NCI-H2171 treated with DMSO at 0.1 percent for 48 hours (cell line): Measurements from ENCODE around the gene GNAI2.
"Not testable (repeated sequence)": the region's sequence is repeated elsewhere in the genome, so short reads cannot be mapped to it uniquely, and the experiment has no call there.

ENCODE experiments used
- DNase-seq: peaks from one replicate; lab custom pipeline; 2025; lab: John Stamatoyannopoulos, UW

The GNAI2 gene

DNA sequence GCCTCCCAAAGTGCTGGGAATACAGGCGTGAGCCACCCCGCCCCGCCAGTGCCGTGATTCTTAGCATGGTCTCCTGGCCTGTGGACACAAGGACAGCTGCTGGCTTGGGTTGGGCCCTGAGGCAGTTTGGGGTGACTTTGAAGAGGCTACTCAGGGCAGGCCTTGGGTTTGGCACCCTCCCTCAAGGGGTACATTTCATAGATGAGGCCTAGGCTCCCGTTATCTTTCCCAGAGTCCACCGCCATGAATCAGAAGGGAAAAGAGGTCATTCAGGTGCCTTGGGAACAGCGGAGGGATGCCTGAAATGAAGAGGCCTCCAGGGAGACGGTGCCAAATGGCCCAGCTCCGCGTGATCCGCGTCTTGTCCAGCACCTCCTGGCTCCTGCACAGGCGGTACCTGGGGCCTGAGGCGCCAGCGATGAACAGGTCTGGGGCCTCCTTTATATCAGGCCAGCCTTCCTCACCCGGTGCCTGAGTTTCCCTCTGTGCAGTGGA lies 9.3 kb downstream of the GNAI2 start:
- DNase-seq: no peak

DNA sequence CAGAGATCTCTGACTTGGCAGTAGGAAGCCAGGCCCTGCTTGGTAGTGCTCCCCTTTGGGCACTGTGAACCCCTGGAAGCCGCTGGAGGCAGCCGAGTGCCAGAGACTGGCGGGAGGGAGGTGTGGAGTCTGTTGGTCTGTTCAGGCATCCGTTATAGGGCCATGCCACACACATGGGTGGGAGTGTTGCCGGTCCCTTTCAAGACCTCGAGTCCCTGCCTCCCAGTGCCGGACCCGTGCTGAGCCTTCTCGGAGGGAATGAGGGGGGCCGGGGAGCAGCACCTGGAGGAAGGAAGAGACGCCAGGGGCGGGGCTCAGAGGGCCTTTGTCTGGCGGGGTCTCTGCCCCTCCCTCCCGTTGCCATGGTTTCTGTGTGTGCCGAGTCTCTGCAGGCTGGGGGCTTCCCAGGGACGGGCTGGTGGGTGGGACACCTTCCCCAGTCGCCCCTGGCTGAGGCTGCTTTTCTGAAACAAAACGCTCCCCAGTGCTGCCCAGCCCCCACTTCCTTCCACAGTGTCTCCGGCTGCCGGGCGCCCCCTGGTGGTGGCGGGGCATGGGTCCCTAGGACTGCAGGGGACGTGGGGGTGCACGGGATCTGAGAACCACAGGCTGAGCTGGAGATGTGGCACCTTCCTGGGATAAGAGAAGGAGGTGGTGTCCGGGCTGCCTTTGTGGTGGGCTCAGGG lies 10.0 kb downstream of the GNAI2 start:
- peak; percentile 63 for DNase-seq

DNA sequence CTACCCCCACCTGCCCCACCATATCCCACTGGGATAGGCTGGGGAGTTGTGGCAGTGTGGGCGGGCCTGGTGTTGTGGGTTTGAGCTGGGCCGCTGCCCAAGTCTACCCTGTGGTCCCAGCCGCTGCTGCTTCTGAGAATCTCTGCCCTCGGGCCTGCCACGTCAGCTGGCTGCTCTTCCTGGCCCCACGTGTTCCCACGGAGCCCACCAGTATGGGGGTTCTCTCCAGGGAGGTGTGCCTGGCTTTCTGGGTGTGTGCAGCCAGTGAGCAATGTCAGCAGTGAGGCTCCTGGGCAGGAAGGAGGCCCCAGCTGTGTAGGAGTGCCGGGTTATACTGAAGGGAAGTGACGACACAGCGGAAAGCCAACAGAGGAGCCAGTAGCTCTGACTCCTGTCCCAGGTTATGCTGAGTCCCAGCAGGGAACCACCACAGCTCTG lies 10.5 kb downstream of the GNAI2 start:
- no peak for DNase-seq

DNA sequence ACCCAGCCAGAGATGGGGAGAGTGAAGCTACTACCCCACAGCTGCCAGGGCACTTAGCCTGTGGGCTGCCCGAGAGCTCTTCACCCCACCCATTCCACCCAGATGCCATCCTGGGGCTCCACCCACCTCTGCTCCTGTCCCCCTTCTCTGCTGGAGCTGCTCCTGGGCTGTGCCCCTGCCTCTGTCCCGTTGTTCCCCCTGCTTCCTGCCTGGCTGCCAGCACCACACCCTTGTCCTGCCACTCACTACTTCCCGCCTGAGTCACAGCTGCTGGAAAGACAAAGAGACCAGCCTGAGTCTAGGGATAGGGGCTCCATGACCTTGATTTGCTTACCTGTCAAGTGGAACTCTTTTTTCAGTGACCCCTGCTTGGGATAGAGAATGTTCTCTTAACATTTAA lies 12.4 kb downstream of the GNAI2 start:
- DNase-seq: no peak

DNA sequence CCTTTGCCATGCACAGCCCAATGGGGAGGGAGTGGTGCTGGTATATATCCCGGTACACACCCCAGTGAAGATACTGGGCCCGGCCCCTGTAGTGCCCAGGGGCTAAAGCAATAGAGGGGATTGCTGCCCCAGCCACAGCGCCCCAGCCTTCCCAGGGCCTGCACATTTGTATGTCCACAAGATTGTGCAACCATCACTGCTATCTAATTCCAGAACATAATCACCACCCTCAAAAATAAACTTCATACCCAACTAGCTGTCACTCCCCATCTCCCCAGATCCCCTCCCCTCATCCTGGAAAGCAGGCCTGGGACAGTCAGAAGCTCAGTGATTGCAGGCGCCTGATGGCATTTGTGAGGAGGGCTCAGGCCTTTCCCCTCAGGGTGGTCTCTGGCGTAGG lies 13.5 kb downstream of the GNAI2 start:
- DNase-seq: no peak

DNA sequence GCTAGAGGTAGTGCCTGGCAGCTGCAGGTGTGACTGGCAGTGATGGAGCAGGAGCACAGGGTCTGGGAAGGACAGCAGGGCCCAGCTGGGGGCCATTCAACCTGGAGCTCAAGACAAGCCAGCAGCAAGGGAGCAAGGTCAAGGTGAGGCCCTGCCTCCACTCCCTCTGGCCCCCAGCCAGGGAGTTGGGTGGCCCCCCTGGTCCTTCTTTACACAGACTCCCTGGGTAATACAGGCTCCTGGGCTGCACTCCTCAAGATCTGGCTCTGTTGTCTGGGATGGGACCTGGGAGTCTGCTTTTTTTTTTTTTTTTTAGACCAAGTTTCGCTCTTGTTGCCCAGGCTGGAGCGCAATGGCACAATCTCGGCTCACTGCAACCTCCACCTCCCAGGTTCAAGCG lies 14.5 kb downstream of the GNAI2 start:
- DNase-seq: no peak

DNA sequence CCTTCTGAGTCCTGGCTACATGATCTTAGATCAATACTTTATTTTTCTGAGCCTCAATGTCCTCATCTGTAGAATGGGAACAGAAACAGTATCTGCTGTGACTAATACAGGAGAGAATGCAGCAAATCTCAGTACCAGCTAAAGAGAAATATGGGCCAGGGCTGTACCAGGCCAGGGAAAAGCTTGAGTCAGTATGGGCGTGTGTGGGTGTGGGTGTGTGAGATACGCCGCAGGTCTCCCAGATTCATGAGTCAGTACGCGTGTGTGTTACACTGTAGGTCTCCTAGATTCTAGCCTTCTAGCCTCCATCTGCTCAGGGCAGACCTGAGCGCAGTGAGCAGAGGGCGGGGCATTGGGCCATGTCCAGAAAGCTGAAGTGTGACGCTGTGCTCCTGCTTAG lies 15.2 kb downstream of the GNAI2 start:
- DNase-seq: no peak

DNA sequence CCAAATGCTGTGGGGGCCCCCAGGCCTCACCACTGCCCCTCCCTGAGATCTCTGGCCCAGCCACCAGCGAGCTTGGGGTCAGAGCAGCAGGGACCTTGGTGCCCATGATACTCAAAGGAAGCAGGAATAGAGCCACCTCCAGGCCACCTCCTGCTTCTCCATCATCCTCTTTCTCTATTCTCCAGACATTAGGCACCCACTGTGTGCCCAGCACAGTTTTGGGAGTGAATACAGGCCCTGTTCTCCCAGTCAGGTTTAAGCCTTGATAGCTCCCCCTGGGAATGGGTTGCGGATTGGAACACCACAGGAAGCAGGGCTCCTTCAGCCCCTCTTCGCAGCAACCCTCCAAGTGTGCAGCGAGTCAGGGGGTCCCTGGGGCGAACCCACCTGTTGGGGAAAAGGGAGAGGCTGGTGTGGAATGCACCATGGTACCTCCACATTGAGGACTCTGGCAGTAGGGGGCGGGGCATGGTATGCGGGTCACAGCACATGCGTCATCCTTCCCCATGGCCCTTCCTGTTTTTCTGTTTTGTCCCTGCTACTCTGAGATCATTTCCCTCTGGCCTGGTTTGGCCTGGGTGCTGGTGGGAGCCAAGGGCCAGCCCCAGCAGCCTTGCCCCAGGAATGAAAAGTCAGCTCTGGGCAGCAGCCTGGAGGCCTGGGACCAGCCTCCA lies 18.7 kb downstream of the GNAI2 start:
- no peak for DNase-seq

DNA sequence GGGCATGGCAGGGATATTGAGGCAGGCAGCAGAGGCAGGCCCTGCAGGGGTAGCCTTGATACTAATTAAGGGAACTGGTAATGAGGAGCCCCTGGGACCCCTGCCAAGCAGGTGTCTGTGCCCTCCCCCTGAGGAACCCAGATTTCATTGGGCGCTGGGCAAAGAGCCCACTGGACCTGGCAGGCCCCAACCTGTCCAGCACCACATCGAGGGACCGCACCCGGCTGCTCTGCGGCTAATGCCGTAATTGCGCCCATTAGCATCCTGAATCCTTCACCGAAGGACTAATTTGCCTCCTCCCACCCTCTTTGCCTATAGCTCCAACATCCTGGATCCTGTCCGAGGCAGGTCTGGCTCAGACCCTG lies 19.2 kb downstream of the GNAI2 start:
- DNase-seq: no peak

DNA sequence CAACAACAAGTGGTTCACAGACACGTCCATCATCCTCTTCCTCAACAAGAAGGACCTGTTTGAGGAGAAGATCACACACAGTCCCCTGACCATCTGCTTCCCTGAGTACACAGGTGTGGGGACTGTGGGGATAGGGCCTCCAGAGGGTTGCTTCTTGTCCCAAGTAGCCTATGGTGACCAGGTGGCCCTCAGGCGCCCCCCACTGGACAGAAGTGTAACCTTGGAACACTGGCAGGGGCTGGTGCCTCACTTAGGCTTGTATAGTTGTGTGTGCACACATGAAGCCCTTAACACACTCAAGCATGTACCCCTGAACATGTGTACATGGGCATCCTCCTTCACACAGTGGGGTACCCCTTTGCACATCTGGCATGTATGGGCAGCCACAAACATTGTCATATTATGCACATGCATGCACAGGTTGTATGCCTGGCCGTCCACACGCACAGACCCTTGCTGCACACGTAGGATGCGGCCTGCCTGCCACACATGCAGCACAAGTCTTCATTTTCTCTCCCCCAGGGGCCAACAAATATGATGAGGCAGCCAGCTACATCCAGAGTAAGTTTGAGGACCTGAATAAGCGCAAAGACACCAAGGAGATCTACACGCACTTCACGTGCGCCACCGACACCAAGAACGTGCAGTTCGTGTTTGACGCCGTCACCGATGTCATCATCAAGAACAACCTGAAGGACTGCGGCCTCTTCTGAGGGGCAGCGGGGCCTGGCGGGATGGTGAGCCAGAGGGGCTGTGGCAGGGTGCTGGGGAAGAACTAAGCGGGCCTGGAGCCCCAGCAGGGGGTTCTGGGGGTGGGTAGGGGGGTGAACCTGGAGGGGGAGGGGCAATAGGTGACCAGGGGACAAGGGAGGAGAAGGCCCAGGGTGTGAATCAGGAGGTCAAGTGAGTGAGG lies 21.2 kb downstream of the GNAI2 start:
- DNase-seq: no peak

DNA sequence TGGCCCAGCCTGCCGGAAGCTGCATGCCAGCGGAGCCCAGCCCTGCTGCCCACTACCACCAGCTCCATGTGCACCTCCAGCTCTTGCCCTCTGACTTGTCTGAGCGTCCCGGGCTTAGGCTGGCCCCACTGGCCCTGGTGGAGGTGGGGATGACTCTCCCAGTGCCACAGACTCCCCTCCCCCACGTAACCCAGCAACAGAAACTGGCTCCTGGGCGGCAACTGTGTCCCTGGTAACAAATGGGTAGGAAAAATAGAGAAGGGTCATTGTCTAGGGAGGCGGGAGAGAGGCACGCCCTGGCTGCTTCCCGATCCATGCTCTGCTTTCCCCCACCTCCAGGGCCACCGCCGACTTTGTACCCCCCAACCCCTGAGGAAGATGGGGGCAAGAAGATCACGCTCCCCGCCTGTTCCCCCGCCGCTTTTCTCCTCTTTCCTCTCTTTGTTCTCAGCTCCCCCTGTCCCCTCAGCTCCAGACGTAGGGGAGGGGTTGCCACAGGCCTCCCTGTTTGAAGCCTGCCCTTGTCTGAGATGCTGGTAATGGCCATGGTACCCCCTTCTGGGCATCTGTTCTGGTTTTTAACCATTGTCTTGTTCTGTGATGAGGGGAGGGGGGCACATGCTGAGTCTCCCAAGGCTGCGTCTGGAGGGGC lies 22.2 kb downstream of the GNAI2 start:
- DNase-seq: no peak

DNA sequence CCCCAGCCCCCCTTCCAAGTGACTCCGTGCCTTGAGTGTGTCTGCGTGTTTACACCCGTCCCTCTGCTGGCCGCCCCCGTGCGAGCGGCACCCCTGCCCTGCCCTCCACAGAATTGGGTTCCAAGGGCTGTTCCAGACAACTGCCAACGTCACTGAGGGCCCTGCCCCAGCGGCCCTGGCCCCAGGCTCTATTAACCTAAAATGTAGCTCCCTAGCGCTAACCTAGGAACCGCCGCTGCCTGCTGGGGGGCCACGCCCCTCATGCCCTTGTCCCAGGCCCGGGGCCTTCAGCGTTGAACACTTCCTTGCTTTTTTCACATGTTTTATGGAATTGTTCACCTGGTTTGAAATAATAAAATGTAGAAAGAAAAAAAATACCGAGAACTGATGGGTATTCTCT lies 23.0 kb downstream of the GNAI2 start:
- DNase-seq: no peak

DNA sequence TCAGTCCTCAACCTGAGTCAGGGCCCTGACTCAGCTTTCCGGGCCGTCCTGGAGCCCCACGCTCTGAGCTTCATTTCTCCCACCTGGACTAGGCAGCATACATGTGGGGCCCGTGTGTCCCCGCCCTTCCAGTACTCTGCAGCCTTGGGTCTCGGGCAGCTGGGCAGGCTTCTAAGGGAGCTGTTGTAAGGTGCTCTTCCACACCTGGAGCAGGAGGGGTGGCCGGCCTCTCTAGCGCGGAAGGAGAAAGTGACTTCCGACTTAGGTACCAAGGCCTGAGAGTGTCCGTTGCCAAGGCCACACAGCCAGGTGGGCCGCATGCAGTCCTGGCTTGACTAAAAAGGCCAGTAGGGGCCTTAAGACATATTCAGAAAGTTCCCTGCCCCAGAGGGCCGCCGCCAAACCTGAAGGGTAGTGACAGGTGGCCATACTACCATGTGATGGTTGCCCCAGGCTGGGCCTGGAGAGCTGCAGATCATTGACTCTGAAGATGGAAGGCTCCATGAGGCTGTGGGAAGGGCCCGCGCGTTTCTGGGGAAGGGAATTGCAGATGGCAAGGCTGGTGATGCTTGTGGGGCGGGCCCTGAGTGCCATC lies 23.5 kb downstream of the GNAI2 start:
- peak; percentile 7 for DNase-seq

DNA sequence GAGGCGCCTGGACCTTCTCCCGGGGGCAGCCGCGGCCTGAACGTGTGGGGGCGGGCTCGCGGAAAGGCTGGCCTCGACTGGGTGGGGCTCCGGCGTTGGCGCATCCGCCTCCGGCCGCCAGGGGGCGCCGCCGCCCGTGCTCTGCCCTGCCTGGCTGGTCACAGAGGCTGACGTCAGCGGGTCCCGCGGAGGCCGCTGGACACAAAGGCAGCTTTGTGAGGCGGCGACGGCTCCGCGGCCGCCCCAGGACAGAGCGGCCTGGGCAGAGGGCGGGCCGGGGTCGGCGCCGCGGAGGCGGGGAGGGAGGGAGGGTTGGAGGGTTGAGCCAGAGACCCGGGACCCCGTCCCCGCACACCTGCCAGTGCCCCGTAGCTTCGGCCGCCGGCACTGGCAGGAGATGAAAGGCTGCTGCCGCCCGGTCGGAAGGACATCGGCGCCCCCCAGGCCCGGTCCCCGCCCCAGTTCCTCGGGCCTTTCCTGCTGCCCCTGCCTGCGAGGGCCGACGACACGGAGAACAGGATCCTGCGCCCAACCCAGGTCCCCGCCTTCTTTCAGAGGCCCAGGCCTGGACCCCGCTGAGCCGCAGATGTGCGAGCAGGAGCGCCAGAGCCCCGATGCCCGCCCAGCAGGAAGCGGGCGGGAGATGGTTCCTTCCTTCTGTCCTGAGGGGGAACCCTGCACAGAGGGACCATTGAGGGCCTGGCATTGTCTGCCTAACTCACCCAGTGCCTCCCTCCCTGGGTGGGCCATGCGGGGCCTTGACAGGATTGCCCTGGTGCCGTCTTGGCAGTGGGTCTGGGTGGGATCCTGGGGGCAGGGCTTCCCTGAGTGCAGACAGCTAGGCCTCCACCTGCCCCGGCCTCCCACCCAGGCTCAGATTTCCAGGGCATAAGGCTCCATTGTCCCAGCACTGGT lies 24.3 kb downstream of the GNAI2 start:
- DNase-seq: peak; percentile 53

DNA sequence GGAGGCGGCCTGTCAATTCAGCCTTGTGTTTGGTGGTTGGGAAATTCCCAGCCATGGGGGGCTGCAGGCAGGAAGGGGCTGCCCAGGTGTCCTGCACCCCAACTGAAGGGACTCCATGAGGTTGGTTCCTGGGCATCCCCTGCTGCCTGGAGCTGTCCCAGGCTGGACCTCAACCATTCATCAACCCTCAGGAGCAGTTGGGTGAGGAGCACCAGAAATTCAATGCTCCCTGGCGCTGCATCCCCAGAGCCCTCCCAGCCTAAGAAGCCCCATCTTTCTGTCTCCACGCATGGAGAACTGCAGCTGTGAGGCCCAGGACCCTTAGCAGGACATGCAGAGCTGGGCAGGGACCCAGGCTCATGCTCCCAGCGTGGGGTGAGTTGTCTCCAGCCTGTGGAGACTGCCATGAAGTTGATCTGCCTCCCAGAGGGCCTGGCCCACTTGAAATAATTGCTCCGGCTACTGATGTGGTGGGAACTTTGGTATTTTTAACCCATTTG lies 25.0 kb downstream of the GNAI2 start:
- DNase-seq: no peak

DNA sequence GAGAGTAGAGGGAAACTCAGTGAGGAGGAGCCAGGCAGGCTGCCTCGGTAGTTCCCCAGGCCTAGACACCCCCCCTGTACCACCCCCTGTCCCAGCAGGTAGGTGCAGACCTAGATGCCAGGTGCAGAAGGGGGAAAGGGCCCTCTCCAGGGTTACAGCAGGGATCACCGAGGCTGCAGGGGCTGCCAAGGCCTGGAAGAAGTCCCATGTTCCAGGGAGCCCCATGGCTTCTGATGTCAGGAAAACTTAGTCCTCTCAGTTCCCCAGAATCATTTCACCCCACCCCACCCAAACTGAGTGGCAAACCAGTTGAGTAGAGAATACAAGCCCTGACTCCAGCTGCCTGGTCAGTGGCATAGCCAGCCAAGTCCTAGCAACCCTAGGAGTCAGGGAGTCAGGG lies 25.5 kb downstream of the GNAI2 start:
- no peak for DNase-seq

DNA sequence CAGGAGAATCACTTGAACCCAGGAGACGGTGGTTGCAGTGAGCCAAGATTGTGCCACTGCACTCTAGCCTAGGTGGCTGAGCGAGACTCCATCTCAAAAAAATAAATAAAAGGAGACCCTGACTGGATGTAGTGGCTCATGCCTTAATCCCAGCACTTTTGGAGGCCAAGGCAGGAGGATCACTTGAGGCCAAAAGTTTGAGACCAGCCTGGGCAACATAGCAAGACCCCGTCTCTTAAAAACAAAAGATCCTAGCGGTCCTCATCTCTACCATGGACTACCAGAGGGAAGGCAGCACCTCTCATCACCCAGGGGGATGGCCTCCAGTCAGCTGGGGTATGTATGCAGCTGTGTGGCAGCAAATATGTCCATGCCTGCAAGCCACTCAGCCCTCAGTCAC lies 26.2 kb downstream of the GNAI2 start:
- DNase-seq: not testable (repeated sequence)

DNA sequence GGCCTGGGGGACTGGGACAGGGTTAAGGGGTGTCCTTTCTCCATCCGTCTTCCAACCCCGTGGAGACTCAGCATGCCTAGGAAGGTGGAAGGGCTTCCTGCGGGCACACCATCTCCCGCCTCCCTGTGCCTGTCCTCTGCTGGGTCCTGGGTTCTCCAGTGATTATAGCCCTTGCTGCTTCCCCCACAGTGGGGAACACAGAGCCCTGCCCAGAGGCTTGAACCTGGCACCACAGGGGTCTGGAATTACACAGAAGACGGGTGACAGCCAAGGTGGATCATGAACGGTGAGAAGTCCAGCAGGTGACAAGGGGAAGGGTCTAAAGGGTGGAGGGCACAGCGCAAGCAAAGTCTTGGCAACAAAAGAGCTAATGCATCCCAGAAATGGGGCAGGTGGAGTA lies 26.8 kb downstream of the GNAI2 start:
- no peak for DNase-seq

DNA sequence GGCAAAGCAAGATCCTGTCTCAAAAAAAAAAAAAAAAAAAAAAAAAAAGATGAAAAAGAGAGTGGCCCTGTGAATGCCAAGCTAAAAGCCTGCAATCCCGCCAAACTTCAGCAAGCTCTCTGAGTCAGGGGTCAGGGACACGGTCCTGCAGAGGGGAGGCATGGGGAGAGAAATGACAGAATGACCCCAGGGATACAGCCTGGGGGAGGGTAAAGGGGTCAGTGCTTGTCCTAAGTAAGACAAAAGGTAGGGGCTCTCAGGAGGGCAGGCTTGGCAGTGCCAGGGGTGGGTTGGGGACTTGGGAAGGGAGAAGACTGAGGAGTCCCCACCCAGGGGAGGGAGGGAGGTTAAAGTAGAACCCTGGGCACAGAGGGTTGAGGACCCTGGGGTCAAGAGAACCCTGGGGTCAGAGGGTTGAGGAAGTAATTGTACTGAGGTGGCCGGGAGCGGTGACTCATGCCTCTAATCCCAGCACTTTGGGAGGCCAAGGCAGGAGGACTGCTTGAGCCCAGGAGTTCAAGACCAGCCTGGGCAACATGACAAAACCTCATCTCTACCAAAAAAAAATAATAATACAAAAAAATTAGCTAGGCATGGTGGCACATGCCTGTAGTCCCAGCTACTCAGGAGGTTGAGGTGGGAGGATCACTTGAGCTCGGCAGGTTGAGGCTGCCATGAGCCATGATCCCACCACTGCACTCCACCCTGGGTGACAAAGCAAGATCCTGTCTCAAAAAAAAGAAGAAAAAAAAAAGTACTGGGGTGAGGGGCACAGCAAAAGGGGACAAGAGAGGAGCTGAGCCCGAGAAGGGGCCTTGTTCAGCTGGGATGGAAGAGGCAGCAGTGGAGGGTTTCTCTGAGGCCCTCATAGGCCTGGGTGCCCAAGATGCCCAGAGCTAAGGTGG lies 27.7 kb downstream of the GNAI2 start:
- DNase-seq: no peak
